Body of pancreas (tissue), 4 donors: ENCODE measurements around the gene CISTR.

Experiments used
- CTCF ChIP-seq, 7 experiments: fragments of 450-650 bp in 4 of 7; fragments of 200-600 bp in 3 of 7; sonication (generic) in 3 of 7; IDR thresholded peaks; one replicate each; pipeline ENCODE4 v1.5.1; 2016 to 2019; ENCODE audit warnings: antibody characterized with exemption in 7 of 7
- POLR2A ChIP-seq, 3 donors: fragments of 450-650 bp; IDR thresholded peaks; one replicate each; pipeline ENCODE4 v1.6.1; 2016; ENCODE audit warnings: antibody characterized with exemption in 3 of 3, mild to moderate bottlenecking in 2 of 3

GRCh38 chr12:53726946-53727309, 24.9 kb downstream of the CISTR start:
- TF ChIP-seq CTCF (IDR thresholded peaks at IDR 0.05): no peak
- TF ChIP-seq POLR2A (IDR thresholded peaks at IDR 0.05): no peak
